Measurements from ENCODE around the gene GUCY1A2. TPM values are rescaled to one million over a fixed set of nuclear protein-coding genes. Genes with fewer than 3 reads are reported as not detected.

GUCY1A2 gene
- polyA plus RNA-seq, 1 donor (not counting 4 experiments of a cell fraction or from before 2014, with no cell fraction given) = not detected

- no peak overlapping the region for H3K4me3 ChIP-seq (ENCODE audit: control insufficient read depth in 2 of 3, extremely low read depth in 1 of 3, insufficient read depth in 2 of 3, low read depth in 1 of 3, low read length in 3 of 3)
- no peaks in the 10 kb centered on the region for H3K27me3 ChIP-seq (ENCODE audit: control insufficient read depth, extremely low read depth, insufficient read depth, low read length)
- H3K9me1 ChIP-seq (ENCODE audit: control insufficient read depth, extremely low read depth, insufficient read depth, low read length) = no peaks in the 10 kb centered on the region
- H4K20me1 ChIP-seq (ENCODE audit: control insufficient read depth, extremely low read depth, insufficient read depth, low read length) = no peaks in the 10 kb centered on the region
- H3K9ac ChIP-seq (ENCODE audit: control insufficient read depth, extremely low read depth, insufficient read depth, low read length) = no peak overlapping the region
- FAIRE-seq (no peak), DNase-seq (ENCODE audit: low read depth, low spot score) (no peak)
- H3K36me3 ChIP-seq (ENCODE audit: control insufficient read depth in 2 of 2, extremely low read depth in 1 of 2, insufficient read depth in 2 of 2, low read length in 2 of 2) = no peaks in the 10 kb centered on the region
- dilution Hi-C loops (cut with MboI; ENCODE audit: extremely low pct_ligation_motif_present, low sequenced_read_pairs) = no loop called here
- no peak overlapping the region for H3K4me2 ChIP-seq (ENCODE audit: control insufficient read depth, extremely low read depth, insufficient read depth, low read depth, low read length)
- no peaks in the 10 kb centered on the region for H3K4me1 ChIP-seq (ENCODE audit: control insufficient read depth, extremely low read depth, insufficient read depth, low read length)
- no peak overlapping the region for H2AFZ ChIP-seq (ENCODE audit: control insufficient read depth, low read length)
- no peaks in the 10 kb centered on the region for H3K9me3 ChIP-seq (ENCODE audit: control insufficient read depth, low read depth, low read length)
- H3K79me2 ChIP-seq (ENCODE audit: control insufficient read depth, insufficient read depth, low read length) = no peaks in the 10 kb centered on the region
- no peak for TF ChIP-seq EZH2 (IDR thresholded peaks at IDR 0.05; ENCODE audit: low read length)
- no peak overlapping the region for H3K27ac ChIP-seq (ENCODE audit: control insufficient read depth, insufficient read depth, low read length)
Observed at GRCh38 chr11:106745941-106746340, 272.3 kb downstream of the GUCY1A2 start.

GRCh38 chr11:106733635-106734034, 284.6 kb downstream of the GUCY1A2 start:
- dilution Hi-C loops (cut with MboI; ENCODE audit: extremely low pct_ligation_motif_present, low sequenced_read_pairs) = no loop called here
- Histone ChIP-seq H3K4me2 (ENCODE audit: control insufficient read depth, extremely low read depth, insufficient read depth, low read depth, low read length) (no peak overlapping the region), H2AFZ (ENCODE audit: control insufficient read depth, low read length) (no peak overlapping the region), H4K20me1 (ENCODE audit: control insufficient read depth, extremely low read depth, insufficient read depth, low read length) (no peaks in the 10 kb centered on the region), H3K9me3 (ENCODE audit: control insufficient read depth, low read depth, low read length) (no peaks in the 10 kb centered on the region), H3K79me2 (ENCODE audit: control insufficient read depth, insufficient read depth, low read length) (no peaks in the 10 kb centered on the region), H3K9me1 (ENCODE audit: control insufficient read depth, extremely low read depth, insufficient read depth, low read length) (no peaks in the 10 kb centered on the region), H3K27ac (ENCODE audit: control insufficient read depth, insufficient read depth, low read length) (no peak overlapping the region), H3K9ac (ENCODE audit: control insufficient read depth, extremely low read depth, insufficient read depth, low read length) (no peak overlapping the region), H3K27me3 (ENCODE audit: control insufficient read depth, extremely low read depth, insufficient read depth, low read length) (no peaks in the 10 kb centered on the region), H3K4me1 (ENCODE audit: control insufficient read depth, extremely low read depth, insufficient read depth, low read length) (no peaks in the 10 kb centered on the region), H3K36me3 (ENCODE audit: control insufficient read depth in 2 of 2, extremely low read depth in 1 of 2, insufficient read depth in 2 of 2, low read length in 2 of 2) (no peaks in the 10 kb centered on the region), H3K4me3 (ENCODE audit: control insufficient read depth in 2 of 3, extremely low read depth in 1 of 3, insufficient read depth in 2 of 3, low read depth in 1 of 3, low read length in 3 of 3) (no peak overlapping the region)
- TF ChIP-seq EZH2 (IDR thresholded peaks at IDR 0.05; ENCODE audit: low read length) (no peak), CTCF (optimal IDR thresholded peaks at IDR 0.05 in 1 of 3, IDR thresholded peaks at IDR 0.05 in 1 of 3, conservative IDR thresholded peaks at IDR 0.05 in 1 of 3; ENCODE audit: extremely low read depth in 1 of 3, insufficient read depth in 2 of 3, low read length in 3 of 3) (no peak)
- no peak for FAIRE-seq
- no peak for DNase-seq (ENCODE audit: low read depth, low spot score)

GRCh38 chr11:106728859-106729258, 289.4 kb downstream of the GUCY1A2 start:
- dilution Hi-C loops (cut with MboI; ENCODE audit: extremely low pct_ligation_motif_present, low sequenced_read_pairs) = no loop called here
- Histone ChIP-seq H3K4me2 (ENCODE audit: control insufficient read depth, extremely low read depth, insufficient read depth, low read depth, low read length) (no peak overlapping the region), H4K20me1 (ENCODE audit: control insufficient read depth, extremely low read depth, insufficient read depth, low read length) (no peaks in the 10 kb centered on the region), H2AFZ (ENCODE audit: control insufficient read depth, low read length) (no peak overlapping the region), H3K27me3 (ENCODE audit: control insufficient read depth, extremely low read depth, insufficient read depth, low read length) (no peaks in the 10 kb centered on the region), H3K36me3 (ENCODE audit: control insufficient read depth in 2 of 2, extremely low read depth in 1 of 2, insufficient read depth in 2 of 2, low read length in 2 of 2) (no peaks in the 10 kb centered on the region), H3K9me3 (ENCODE audit: control insufficient read depth, low read depth, low read length) (no peaks in the 10 kb centered on the region), H3K4me1 (ENCODE audit: control insufficient read depth, extremely low read depth, insufficient read depth, low read length) (no peaks in the 10 kb centered on the region), H3K27ac (ENCODE audit: control insufficient read depth, insufficient read depth, low read length) (no peak overlapping the region), H3K4me3 (ENCODE audit: control insufficient read depth in 2 of 3, extremely low read depth in 1 of 3, insufficient read depth in 2 of 3, low read depth in 1 of 3, low read length in 3 of 3) (no peak overlapping the region), H3K9ac (ENCODE audit: control insufficient read depth, extremely low read depth, insufficient read depth, low read length) (no peak overlapping the region), H3K79me2 (ENCODE audit: control insufficient read depth, insufficient read depth, low read length) (no peaks in the 10 kb centered on the region), H3K9me1 (ENCODE audit: control insufficient read depth, extremely low read depth, insufficient read depth, low read length) (no peaks in the 10 kb centered on the region)
- DNase-seq (ENCODE audit: low read depth, low spot score) = no peak
- no peak for FAIRE-seq
- no peak for TF ChIP-seq EZH2 (IDR thresholded peaks at IDR 0.05; ENCODE audit: low read length)
- no peak for TF ChIP-seq CTCF (optimal IDR thresholded peaks at IDR 0.05 in 1 of 3, IDR thresholded peaks at IDR 0.05 in 1 of 3, conservative IDR thresholded peaks at IDR 0.05 in 1 of 3; ENCODE audit: extremely low read depth in 1 of 3, insufficient read depth in 2 of 3, low read length in 3 of 3)

All from keratinocyte (primary cell).